Measurements from ENCODE around the gene CENATAC. TPM values are rescaled to one million over a fixed set of nuclear protein-coding genes. Genes with fewer than 3 reads are reported as not detected.

The CENATAC gene
- total and polyA plus RNA-seq, 9 of the 15 experiments (the other 6 are each of a cell fraction or from before 2014, with no cell fraction given), result 2.4 to 25.5 (median 13.7) TPM

DNA sequence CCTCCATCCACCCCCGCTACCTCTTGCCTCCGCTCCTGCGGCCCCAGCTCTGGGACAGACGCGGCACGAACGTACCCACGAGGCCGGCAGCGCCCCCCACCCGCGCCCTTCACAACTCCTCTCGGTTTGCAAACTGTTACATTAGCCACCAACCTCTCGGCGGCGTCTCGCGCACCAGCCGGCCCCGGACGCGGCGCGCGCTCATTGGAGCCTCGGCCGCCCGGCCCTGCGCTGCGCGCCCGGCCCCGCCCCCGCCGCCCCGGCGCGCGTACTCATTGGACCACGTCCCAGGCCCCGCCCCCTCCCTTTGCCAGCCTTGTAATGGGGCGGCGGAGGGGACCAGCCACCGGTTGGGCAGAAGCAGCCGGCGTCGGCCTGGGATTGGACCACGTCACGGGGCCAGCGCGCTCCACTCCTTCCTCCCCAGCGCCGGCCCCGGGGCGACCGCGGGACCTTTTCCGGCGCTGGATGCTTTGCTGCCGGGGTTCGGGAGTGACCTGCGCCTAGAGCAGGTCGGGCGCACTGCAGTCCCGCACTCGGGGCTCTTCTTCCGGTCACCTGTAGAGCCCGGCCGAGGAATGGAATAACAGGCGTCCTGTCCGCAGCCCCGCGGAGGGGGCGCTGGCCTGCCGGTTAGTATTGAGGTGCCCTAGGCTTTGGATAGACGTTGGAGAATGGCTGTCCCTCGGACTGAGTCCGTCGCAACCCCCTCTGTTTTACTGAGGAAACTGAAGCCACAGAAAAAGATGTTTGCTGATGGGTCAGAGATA, 59.2 kb downstream of the CENATAC start, which contains the start of gene HYOU1 (continued):
- TF ChIP-seq, protein P1, sequence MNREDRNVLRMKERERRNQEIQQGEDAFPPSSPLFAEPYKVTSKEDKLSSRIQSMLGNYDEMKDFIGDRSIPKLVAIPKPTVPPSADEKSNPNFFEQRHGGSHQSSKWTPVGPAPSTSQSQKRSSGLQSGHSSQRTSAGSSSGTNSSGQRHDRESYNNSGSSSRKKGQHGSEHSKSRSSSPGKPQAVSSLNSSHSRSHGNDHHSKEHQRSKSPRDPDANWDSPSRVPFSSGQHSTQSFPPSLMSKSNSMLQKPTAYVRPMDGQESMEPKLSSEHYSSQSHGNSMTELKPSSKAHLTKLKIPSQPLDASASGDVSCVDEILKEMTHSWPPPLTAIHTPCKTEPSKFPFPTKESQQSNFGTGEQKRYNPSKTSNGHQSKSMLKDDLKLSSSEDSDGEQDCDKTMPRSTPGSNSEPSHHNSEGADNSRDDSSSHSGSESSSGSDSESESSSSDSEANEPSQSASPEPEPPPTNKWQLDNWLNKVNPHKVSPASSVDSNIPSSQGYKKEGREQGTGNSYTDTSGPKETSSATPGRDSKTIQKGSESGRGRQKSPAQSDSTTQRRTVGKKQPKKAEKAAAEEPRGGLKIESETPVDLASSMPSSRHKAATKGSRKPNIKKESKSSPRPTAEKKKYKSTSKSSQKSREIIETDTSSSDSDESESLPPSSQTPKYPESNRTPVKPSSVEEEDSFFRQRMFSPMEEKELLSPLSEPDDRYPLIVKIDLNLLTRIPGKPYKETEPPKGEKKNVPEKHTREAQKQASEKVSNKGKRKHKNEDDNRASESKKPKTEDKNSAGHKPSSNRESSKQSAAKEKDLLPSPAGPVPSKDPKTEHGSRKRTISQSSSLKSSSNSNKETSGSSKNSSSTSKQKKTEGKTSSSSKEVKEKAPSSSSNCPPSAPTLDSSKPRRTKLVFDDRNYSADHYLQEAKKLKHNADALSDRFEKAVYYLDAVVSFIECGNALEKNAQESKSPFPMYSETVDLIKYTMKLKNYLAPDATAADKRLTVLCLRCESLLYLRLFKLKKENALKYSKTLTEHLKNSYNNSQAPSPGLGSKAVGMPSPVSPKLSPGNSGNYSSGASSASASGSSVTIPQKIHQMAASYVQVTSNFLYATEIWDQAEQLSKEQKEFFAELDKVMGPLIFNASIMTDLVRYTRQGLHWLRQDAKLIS (CRISPR knock-in tag; IDR thresholded peaks at IDR 0.05), result peak; percentile 75; the same call in 1 of the 2 replicates
- TF ChIP-seq, protein P2, sequence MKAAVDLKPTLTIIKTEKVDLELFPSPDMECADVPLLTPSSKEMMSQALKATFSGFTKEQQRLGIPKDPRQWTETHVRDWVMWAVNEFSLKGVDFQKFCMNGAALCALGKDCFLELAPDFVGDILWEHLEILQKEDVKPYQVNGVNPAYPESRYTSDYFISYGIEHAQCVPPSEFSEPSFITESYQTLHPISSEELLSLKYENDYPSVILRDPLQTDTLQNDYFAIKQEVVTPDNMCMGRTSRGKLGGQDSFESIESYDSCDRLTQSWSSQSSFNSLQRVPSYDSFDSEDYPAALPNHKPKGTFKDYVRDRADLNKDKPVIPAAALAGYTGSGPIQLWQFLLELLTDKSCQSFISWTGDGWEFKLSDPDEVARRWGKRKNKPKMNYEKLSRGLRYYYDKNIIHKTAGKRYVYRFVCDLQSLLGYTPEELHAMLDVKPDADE (conservative IDR thresholded peaks at IDR 0.05; ENCODE audit: control insufficient read depth, low read depth, low read length), result peak; percentile 69; the same call in 1 of the 2 replicates
- TF ChIP-seq EZH2 (IDR thresholded peaks at IDR 0.05; ENCODE audit: borderline replicate concordance, low read depth, low read length) (no peak), CBFA2T2 (conservative IDR thresholded peaks at IDR 0.05) (no peak), PCBP1 (IDR thresholded peaks at IDR 0.05; ENCODE audit: low read depth, low read length, poor library complexity, severe bottlenecking) (peak; percentile 74), MAFG (tag; conservative IDR thresholded peaks at IDR 0.05) (no peak), HDAC3 (IDR thresholded peaks at IDR 0.05; ENCODE audit: borderline replicate concordance, partially characterized antibody) (peak; percentile 37), EHMT2 (IDR thresholded peaks at IDR 0.05) (no peak), ZBED1 (IDR thresholded peaks at IDR 0.05) (no peak), ZNF589 (CRISPR knock-in tag; IDR thresholded peaks at IDR 0.05; ENCODE audit: low read depth) (0 out of 2 replicates have a peak, but pooled peaks have one; percentile 40), CREB1 (IDR thresholded peaks at IDR 0.05) (peak; percentile 81), CREB1 (CRISPR knock-in tag; IDR thresholded peaks at IDR 0.05) (peak; percentile 88), TRIM24 (IDR thresholded peaks at IDR 0.05) (no peak)
- TF ChIP-seq, protein P3, sequence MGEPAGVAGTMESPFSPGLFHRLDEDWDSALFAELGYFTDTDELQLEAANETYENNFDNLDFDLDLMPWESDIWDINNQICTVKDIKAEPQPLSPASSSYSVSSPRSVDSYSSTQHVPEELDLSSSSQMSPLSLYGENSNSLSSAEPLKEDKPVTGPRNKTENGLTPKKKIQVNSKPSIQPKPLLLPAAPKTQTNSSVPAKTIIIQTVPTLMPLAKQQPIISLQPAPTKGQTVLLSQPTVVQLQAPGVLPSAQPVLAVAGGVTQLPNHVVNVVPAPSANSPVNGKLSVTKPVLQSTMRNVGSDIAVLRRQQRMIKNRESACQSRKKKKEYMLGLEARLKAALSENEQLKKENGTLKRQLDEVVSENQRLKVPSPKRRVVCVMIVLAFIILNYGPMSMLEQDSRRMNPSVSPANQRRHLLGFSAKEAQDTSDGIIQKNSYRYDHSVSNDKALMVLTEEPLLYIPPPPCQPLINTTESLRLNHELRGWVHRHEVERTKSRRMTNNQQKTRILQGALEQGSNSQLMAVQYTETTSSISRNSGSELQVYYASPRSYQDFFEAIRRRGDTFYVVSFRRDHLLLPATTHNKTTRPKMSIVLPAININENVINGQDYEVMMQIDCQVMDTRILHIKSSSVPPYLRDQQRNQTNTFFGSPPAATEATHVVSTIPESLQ (CRISPR knock-in tag; IDR thresholded peaks at IDR 0.05), result no peak
- TF ChIP-seq, protein P4, sequence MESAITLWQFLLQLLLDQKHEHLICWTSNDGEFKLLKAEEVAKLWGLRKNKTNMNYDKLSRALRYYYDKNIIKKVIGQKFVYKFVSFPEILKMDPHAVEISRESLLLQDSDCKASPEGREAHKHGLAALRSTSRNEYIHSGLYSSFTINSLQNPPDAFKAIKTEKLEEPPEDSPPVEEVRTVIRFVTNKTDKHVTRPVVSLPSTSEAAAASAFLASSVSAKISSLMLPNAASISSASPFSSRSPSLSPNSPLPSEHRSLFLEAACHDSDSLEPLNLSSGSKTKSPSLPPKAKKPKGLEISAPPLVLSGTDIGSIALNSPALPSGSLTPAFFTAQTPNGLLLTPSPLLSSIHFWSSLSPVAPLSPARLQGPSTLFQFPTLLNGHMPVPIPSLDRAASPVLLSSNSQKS (CRISPR knock-in tag; IDR thresholded peaks at IDR 0.05), result no peak
- TF ChIP-seq, protein P5, sequence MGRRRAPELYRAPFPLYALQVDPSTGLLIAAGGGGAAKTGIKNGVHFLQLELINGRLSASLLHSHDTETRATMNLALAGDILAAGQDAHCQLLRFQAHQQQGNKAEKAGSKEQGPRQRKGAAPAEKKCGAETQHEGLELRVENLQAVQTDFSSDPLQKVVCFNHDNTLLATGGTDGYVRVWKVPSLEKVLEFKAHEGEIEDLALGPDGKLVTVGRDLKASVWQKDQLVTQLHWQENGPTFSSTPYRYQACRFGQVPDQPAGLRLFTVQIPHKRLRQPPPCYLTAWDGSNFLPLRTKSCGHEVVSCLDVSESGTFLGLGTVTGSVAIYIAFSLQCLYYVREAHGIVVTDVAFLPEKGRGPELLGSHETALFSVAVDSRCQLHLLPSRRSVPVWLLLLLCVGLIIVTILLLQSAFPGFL (CRISPR knock-in tag; IDR thresholded peaks at IDR 0.05), result peak; percentile 79; the same call in 1 of the 2 replicates
